K562 (cell line): ENCODE data around the gene CSNK1D. TPM values are rescaled to one million over a fixed set of nuclear protein-coding genes. Genes with fewer than 3 reads are reported as not detected.

ENCODE experiments used
- ATAC-seq: fragments of 200-7000 bp; cut with Tn5 transposase; 3 replicates; pipeline ENCODE4 v1.9.1; 2020; ENCODE audit warnings: moderate library complexity
- BruUV-seq: library from RNA; stranded (reverse); fragments of 400-500 nt; replicated peaks from 2 replicates; lab custom pipeline; 2021; lab: Mats Ljungman, UMichigan
- CTCF ChIA-PET: fragments of 300-600 bp; formaldehyde crosslinking; extraction: SDS; loops from one replicate; lab custom pipeline; 2021; ENCODE audit warnings: low intra/inter-chr PET ratio; lab: Yijun Ruan, JAX
- POLR2A ChIA-PET: fragments of 300-600, 350-650 bp; sonication (Branson Sonifier 250); formaldehyde crosslinking; extraction: SDS; loops from one replicate; lab custom pipeline; 2021; ENCODE audit warnings: antibody characterized with exemption, inconsistent platforms; lab: Yijun Ruan, JAX
- DNase-seq, 4 experiments: peaks; one replicate each; pipeline versions ENCODE4 v3.0.0 to v3.0.0-alpha.2; 2011 to 2018; ENCODE audit warnings: low spot score in 3 of 4, mixed read lengths in 3 of 4; ENCODE audit errors: extremely low read depth in 1 of 4
- FAIRE-seq: peaks from 2 replicates; lab custom pipeline; 2011; peaks lifted over from hg19 to GRCh38; lab: Jason Lieb, UNC
- H2AFZ ChIP-seq: 2 replicates; pipeline ENCODE4 v1.6.0; 2011; ENCODE audit warnings: low read depth, low read length, control low read depth, inconsistent platforms
- H3K27ac ChIP-seq: fragments of 200-600 bp; 3 replicates; pipeline ENCODE4 v1.8.0; 2011; ENCODE audit warnings: low read depth, mild to moderate bottlenecking, control low read depth, inconsistent platforms, low read length, moderate library complexity, mixed read lengths; ENCODE audit errors: extremely low read depth
- H3K27me3 ChIP-seq, 2 experiments: fragments of 300-600 bp in 1 of 2; 2 replicates in 1 of 2; 3 replicates in 1 of 2; pipeline versions ENCODE4 v1.6.0 to v1.8.0; 2011; ENCODE audit warnings: inconsistent platforms in 2 of 2, low read length in 2 of 2, mild to moderate bottlenecking in 1 of 2, mixed read lengths in 1 of 2, moderate library complexity in 1 of 2; ENCODE audit not compliant: control insufficient read depth in 2 of 2, insufficient read depth in 2 of 2
- H3K36me3 ChIP-seq: fragments of 300-600 bp; 3 replicates; pipeline ENCODE4 v1.8.0; 2011; ENCODE audit warnings: mild to moderate bottlenecking, low read length, inconsistent platforms; ENCODE audit not compliant: control insufficient read depth, insufficient read depth
- H3K4me1 ChIP-seq, 2 experiments: fragments of 200-600 bp in 1 of 2; replicated peaks in 1 of 2; 2 replicates in 1 of 2; 3 replicates in 1 of 2; pipeline versions ENCODE4 v1.5.1 to v1.8.0; 2011; ENCODE audit warnings: inconsistent platforms in 2 of 2, low read length in 2 of 2, mild to moderate bottlenecking in 1 of 2, mixed read lengths in 1 of 2, moderate library complexity in 1 of 2; ENCODE audit not compliant: control insufficient read depth in 2 of 2, insufficient read depth in 2 of 2
- H3K4me2 ChIP-seq: 2 replicates; pipeline ENCODE4 v1.6.1; 2011; ENCODE audit warnings: low read length, control low read depth, inconsistent platforms, mixed read lengths; ENCODE audit not compliant: insufficient read depth
- H3K4me3 ChIP-seq: fragments of 200-600 bp; sonication (generic), shearing (Covaris generic); 2 replicates; pipeline ENCODE4 v1.5.1; 2016; ENCODE audit warnings: control low read depth, inconsistent platforms
- H3K79me2 ChIP-seq: fragments of 200-600 bp; 3 replicates; pipeline ENCODE4 v1.8.0; 2011; ENCODE audit warnings: low read length, inconsistent platforms; ENCODE audit not compliant: control insufficient read depth, insufficient read depth
- H3K9ac ChIP-seq, 2 experiments: 2 replicates each; pipeline versions ENCODE4 v1.6.0 to v1.6.1; 2011; ENCODE audit warnings: low read depth in 2 of 2, low read length in 2 of 2, control low read depth in 1 of 2, inconsistent platforms in 1 of 2, mild to moderate bottlenecking in 1 of 2, mixed read lengths in 1 of 2; ENCODE audit not compliant: insufficient read depth in 1 of 2
- H3K9me1 ChIP-seq: one replicate; pipeline ENCODE4 v1.6.0; 2011; ENCODE audit warnings: inconsistent platforms, mild to moderate bottlenecking, low read length, moderate library complexity; ENCODE audit not compliant: control insufficient read depth, insufficient read depth
- H3K9me3 ChIP-seq: replicated peaks from 2 replicates; pipeline ENCODE4 v1.5.1; 2011; ENCODE audit warnings: low read depth, low read length, inconsistent platforms; ENCODE audit not compliant: control insufficient read depth, insufficient read depth
- H4K20me1 ChIP-seq: replicated peaks from 2 replicates; pipeline ENCODE4 v1.6.1; 2011; ENCODE audit warnings: low read length, inconsistent platforms, mixed read lengths; ENCODE audit not compliant: control insufficient read depth, insufficient read depth
- CEBPG ChIP-seq, 3 experiments: fragments of 200-800 bp in 1 of 3; sonication (Bioruptor generic) in 1 of 3; sonication (generic) in 1 of 3; formaldehyde crosslinking in 1 of 3; IDR thresholded peaks in 2 of 3; conservative IDR thresholded peaks in 1 of 3; 2 replicates each; pipeline versions ENCODE4 v1.6.1 to v1.8.0; 2016 to 2022; ENCODE audit warnings: missing compliant biosample characterization in 2 of 3, missing genetic modification characterization in 2 of 3, mild to moderate bottlenecking in 1 of 3, missing genetic modification reagents in 1 of 3
- ETV1 ChIP-seq: fragments of 450-650 bp; conservative IDR thresholded peaks from 2 replicates; pipeline ENCODE4 v1.6.1; 2016; ENCODE audit warnings: missing genetic modification characterization, control low read depth, low read depth, missing compliant biosample characterization
- FOSL1 ChIP-seq: fragments of 200-800 bp; sonication (Bioruptor generic); conservative IDR thresholded peaks from 2 replicates; pipeline ENCODE4 v1.6.1; 2016; ENCODE audit warnings: missing genetic modification characterization, missing compliant biosample characterization
- HDAC8 ChIP-seq: fragments of 450-650 bp; IDR thresholded peaks from 2 replicates; pipeline ENCODE4 v1.6.1; 2016; ENCODE audit warnings: mild to moderate bottlenecking, missing genetic modification characterization, moderate library complexity, missing compliant biosample characterization
- JUN ChIP-seq, 2 experiments: sonication (generic) in 1 of 2; formaldehyde crosslinking in 1 of 2; IDR thresholded peaks; 2 replicates each; pipeline versions ENCODE4 v1.6.1 to v1.8.0; 2012 to 2022; ENCODE audit warnings: borderline replicate concordance in 2 of 2, mild to moderate bottlenecking in 2 of 2, improper control_type of control experiment in 1 of 2, low read depth in 1 of 2, low read length in 1 of 2, missing genetic modification reagents in 1 of 2
- JUND ChIP-seq, 2 experiments: IDR thresholded peaks; 2 replicates in 1 of 2; 3 replicates in 1 of 2; pipeline ENCODE4 v1.6.1; 2011; ENCODE audit warnings: borderline replicate concordance in 2 of 2, low read depth in 2 of 2, low read length in 2 of 2, improper control_type of control experiment in 1 of 2, missing biosample characterization in 1 of 2, missing genetic modification characterization in 1 of 2, missing genetic modification reagents in 1 of 2
- SOX6 ChIP-seq: fragments of 450-650 bp; IDR thresholded peaks from 2 replicates; pipeline ENCODE4 v1.6.1; 2014; ENCODE audit warnings: mild to moderate bottlenecking
- SREBF1 ChIP-seq: fragments of 150-350 bp; IDR thresholded peaks from 2 replicates; pipeline ENCODE4 v1.6.1; 2014; ENCODE audit warnings: antibody characterized with exemption, low read depth, low read length, borderline replicate concordance
- TBL1XR1 ChIP-seq, 2 experiments: IDR thresholded peaks; 2 replicates each; pipeline ENCODE4 v1.6.1; 2012; ENCODE audit warnings: improper control_type of control experiment in 2 of 2, low read length in 2 of 2, mild to moderate bottlenecking in 1 of 2
- ZNF124 ChIP-seq: sonication (generic); formaldehyde crosslinking; IDR thresholded peaks from 2 replicates; pipeline ENCODE4 v1.8.1; 2022; ENCODE audit warnings: missing genetic modification reagents
- ZNF165 ChIP-seq: fragments of 250-450 bp; sonication (Bioruptor Pico); IDR thresholded peaks from 2 replicates; pipeline ENCODE4 v1.4.0; 2020; ENCODE audit warnings: borderline replicate concordance
- ZNF347 ChIP-seq: fragments of 450-650 bp; formaldehyde crosslinking; IDR thresholded peaks from 2 replicates; pipeline ENCODE4 v1.4.0; 2020; ENCODE audit warnings: low read depth, mild to moderate bottlenecking, moderate library complexity
- ZNF586 ChIP-seq: fragments of 450-650 bp; formaldehyde crosslinking; conservative IDR thresholded peaks from 2 replicates; pipeline ENCODE4 v1.4.0; 2020; ENCODE audit warnings: mild to moderate bottlenecking, moderate library complexity
- WGBS: fragments of 100-300 bp; shearing (Covaris generic); methylation state at CpG from one replicate; pipeline ENCODE4 v1.1.6; 2016; ENCODE audit warnings: low coverage, mixed read lengths; ENCODE audit not compliant: insufficient coverage; ENCODE audit errors: missing lambda C conversion rate; 5-methylcytosine and 5-hydroxymethylcytosine counted together
- in situ Hi-C: fragments of 300-500 bp; cut with MboI; formaldehyde crosslinking; loops from 4 replicates; pipeline ENCODE4 v1.15.0; 2018; ENCODE audit warnings: inconsistent platforms, mixed read lengths
- intact Hi-C: fragments of 100-400 bp; cut with micrococcal nuclease; formaldehyde crosslinking; loops from 2 replicates; pipeline ENCODE4 v1.14.2; 2022
- polyA plus RNA-seq, 8 experiments: library from polyadenylated mRNA; depleted of rRNA in 4 of 8; stranded (reverse) in 5 of 8; unstranded in 3 of 8; fragments of >200 nt; fragmentation: Nextera tagmentation in 2 of 8; fragmentation: Illumina TruSeq in 1 of 8; extraction: Ambion mirVana in 2 of 8; extraction: Trizol in 1 of 8; gene quantifications; 2 replicates each; pipeline versions ENCODE4 v1.2.1 to v1.2.3, GENCODE V29; 2011 to 2014; ENCODE audit warnings: inconsistent platforms in 1 of 8, missing spikeins in 1 of 8
- total RNA-seq, 7 experiments: library from RNA; depleted of rRNA in 6 of 7; stranded (reverse); fragments of >200 nt in 6 of 7; fragmentation: Illumina TruSeq in 2 of 7; extraction: Trizol in 2 of 7; gene quantifications; 2 replicates each; pipeline versions ENCODE4 v1.2.1 to v1.2.3, GENCODE V29; 2011 to 2021; ENCODE audit warnings: low replicate concordance in 1 of 7
- TF ChIP-seq, protein P1 (sequence below): sonication (generic); formaldehyde crosslinking; IDR thresholded peaks from 2 replicates; pipeline ENCODE4 v1.8.1; 2023; ENCODE audit warnings: mild to moderate bottlenecking, missing genetic modification reagents
- TF ChIP-seq, protein P2 (sequence below), 3 experiments: fragments of 200-800 bp in 1 of 3; sonication (Bioruptor generic) in 1 of 3; sonication (generic) in 1 of 3; formaldehyde crosslinking in 1 of 3; IDR thresholded peaks; 2 replicates each; pipeline versions ENCODE4 v1.6.1 to v1.8.0; 2016 to 2022; ENCODE audit warnings: mild to moderate bottlenecking in 2 of 3, missing compliant biosample characterization in 2 of 3, missing genetic modification characterization in 2 of 3, missing genetic modification reagents in 1 of 3

The CSNK1D gene
- total and polyA plus RNA-seq, 9 of the 15 experiments (the other 6 are each of a cell fraction or from before 2014, with no cell fraction given), result 6.5 to 133 (median 41.3) TPM

DNA sequence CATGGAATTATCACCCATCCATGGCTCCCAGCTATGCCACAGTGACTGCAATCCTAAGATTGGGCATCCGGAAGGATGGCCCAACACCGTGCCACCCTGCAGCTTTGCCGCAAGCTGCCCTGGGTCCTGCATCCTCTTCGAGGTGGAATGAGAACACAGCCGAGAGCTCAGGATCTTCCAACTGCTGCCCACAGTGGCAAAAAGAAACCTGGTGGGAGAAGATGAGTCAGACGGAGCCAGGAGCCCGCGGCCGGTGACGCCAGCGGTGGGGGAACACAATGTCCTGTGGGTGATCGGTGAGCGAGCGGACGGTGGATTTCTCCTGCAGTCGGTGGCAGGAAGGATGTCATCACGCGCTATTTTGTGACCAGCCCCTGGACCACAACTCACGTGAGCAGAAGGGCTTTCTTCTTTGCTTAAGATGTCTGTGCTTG is 23.8 kb upstream of the CSNK1D start:
- in situ Hi-C loops, result no loop called here
- ChIA-PET POLR2A (no interaction called here), CTCF (no interaction called here)
- Histone ChIP-seq H3K4me2 (peak overlapping the region; percentile 79), H3K4me3 (peak overlapping the region; percentile 26; the same call in 1 of the 2 replicates), H3K79me2 (peaks cover 17% of the 10 kb centered on the region; the same call in 2 of the 3 replicates), H3K9ac (peak overlapping the region; percentile 48 to 87), H3K27me3 (no peaks in the 10 kb centered on the region), H2AFZ (peak overlapping the region; percentile 96), H3K9me3 (no peaks in the 10 kb centered on the region), H3K9me1 (no peaks in the 10 kb centered on the region), H4K20me1 (no peaks in the 10 kb centered on the region), H3K36me3 (no peaks in the 10 kb centered on the region; the same call in 2 of the 3 replicates), H3K4me1 (peaks cover 63 to 76% of the 10 kb centered on the region in 2 experiments), H3K27ac (peak overlapping the region; percentile 67)
- ATAC-seq, result no peak
- 14% methylated on average over 19 of the region's 19 CpGs for WGBS
- intact Hi-C loops, result no loop called here
- BruUV-seq, result no TSS peak
- DNase-seq, result peak in 3 of 4 experiments; percentile 45 to 65 (median 59)
- no peak for FAIRE-seq
- TF ChIP-seq ZNF124 (CRISPR knock-in tag), result no peak
- peak; percentile 82; the same call in 1 of the 2 replicates for TF ChIP-seq FOSL1 (tag)
- TF ChIP-seq, protein P1, sequence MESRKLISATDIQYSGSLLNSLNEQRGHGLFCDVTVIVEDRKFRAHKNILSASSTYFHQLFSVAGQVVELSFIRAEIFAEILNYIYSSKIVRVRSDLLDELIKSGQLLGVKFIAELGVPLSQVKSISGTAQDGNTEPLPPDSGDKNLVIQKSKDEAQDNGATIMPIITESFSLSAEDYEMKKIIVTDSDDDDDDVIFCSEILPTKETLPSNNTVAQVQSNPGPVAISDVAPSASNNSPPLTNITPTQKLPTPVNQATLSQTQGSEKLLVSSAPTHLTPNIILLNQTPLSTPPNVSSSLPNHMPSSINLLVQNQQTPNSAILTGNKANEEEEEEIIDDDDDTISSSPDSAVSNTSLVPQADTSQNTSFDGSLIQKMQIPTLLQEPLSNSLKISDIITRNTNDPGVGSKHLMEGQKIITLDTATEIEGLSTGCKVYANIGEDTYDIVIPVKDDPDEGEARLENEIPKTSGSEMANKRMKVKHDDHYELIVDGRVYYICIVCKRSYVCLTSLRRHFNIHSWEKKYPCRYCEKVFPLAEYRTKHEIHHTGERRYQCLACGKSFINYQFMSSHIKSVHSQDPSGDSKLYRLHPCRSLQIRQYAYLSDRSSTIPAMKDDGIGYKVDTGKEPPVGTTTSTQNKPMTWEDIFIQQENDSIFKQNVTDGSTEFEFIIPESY (CRISPR knock-in tag), result no peak
- TF ChIP-seq TBL1XR1 (IDR thresholded peaks at IDR 0.05; ENCODE audit: low read length in 2 of 2), result peak in 1 of 2 experiments; percentile 51; a peak in 1 of 4 replicates
- peak; percentile 15; the same call in 1 of the 2 replicates for TF ChIP-seq HDAC8
- no peak for TF ChIP-seq SREBF1
- TF ChIP-seq ZNF347 (CRISPR knock-in tag), result no peak
- TF ChIP-seq, protein P2, sequence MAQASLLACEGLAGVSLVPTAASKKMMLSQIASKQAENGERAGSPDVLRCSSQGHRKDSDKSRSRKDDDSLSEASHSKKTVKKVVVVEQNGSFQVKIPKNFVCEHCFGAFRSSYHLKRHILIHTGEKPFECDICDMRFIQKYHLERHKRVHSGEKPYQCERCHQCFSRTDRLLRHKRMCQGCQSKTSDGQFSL (CRISPR knock-in tag; IDR thresholded peaks at IDR 0.05), result 0 out of 2 replicates have a peak, but pooled peaks have one; percentile 19
- TF ChIP-seq, protein P2 (tag; IDR thresholded peaks at IDR 0.05), result no peak
- peak; percentile 64; the same call in 1 of the 2 replicates for TF ChIP-seq SOX6
- no peak for TF ChIP-seq CEBPG (CRISPR knock-in tag; IDR thresholded peaks at IDR 0.05)
- TF ChIP-seq CEBPG (tag; conservative IDR thresholded peaks at IDR 0.05 in 1 of 2, IDR thresholded peaks at IDR 0.05 in 1 of 2), result peak in 1 of 2 experiments; percentile 56; a peak in 1 of 4 replicates
- peak; percentile 80 for TF ChIP-seq JUND (IDR thresholded peaks at IDR 0.05; ENCODE audit: borderline replicate concordance, low read depth, low read length)
- TF ChIP-seq JUND (tag; IDR thresholded peaks at IDR 0.05; ENCODE audit: borderline replicate concordance, low read depth, low read length), result peak; percentile 64; the same call in 1 of the 3 replicates
- 0 out of 2 replicates have a peak, but pooled peaks have one; percentile 46 for TF ChIP-seq ETV1 (tag)
- TF ChIP-seq ZNF165 (CRISPR knock-in tag), result no peak
- peak; percentile 67 for TF ChIP-seq JUN (IDR thresholded peaks at IDR 0.05; ENCODE audit: borderline replicate concordance, low read depth, low read length)
- no peak for TF ChIP-seq JUN (CRISPR knock-in tag; IDR thresholded peaks at IDR 0.05; ENCODE audit: borderline replicate concordance)
- TF ChIP-seq ZNF586 (CRISPR knock-in tag), result no peak
